ENCODE measurements around the gene TARS2. TPM values are rescaled to one million over a fixed set of nuclear protein-coding genes. Genes with fewer than 3 reads are reported as not detected.

The TARS2 gene
- total RNA-seq, 1 experiment from 2014 or later: 42.9 TPM

DNA sequence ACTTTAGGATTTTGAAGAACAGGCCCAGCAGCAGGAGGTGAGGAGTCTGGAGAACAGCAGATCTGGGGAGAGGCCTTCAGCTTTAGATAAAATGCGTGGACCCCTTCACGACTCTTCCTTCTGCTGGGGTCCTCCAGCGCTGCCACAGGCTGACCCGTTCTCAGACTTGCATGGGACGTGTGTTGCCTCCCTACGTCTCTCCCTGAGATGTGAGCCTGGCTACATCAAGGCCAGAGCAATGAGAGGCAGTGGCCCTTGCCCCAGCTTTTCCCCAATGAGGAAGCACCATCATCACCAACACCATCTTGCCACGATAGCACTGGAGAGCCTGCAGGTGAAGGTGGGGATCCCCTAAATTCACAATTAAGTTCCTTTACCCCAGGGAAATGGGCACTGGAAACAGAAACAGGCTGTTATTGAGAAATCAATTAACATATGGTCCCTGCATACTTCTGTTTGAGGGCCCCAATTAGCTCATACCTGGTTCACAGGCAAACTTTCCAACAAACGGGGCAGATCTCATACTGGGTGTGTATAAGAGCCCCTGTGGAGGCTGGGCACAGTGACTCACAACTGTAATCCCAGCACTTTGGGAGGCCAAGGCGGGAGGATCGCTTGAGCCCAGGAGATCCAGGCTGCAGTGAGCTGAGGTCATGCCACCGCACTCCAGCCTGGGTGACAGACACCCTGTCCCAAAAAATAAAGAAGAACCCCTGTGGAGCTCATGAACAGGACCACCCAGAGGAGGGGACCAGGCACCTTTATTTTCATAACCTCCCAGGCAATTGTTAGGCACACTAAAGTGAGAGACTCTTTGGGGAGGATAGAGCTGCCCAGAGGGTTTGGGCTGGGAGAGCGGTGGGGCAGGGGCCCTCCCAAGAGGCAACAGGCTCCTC lies 49.9 kb downstream of the TARS2 start (continued):
- TF ChIP-seq, protein P1, sequence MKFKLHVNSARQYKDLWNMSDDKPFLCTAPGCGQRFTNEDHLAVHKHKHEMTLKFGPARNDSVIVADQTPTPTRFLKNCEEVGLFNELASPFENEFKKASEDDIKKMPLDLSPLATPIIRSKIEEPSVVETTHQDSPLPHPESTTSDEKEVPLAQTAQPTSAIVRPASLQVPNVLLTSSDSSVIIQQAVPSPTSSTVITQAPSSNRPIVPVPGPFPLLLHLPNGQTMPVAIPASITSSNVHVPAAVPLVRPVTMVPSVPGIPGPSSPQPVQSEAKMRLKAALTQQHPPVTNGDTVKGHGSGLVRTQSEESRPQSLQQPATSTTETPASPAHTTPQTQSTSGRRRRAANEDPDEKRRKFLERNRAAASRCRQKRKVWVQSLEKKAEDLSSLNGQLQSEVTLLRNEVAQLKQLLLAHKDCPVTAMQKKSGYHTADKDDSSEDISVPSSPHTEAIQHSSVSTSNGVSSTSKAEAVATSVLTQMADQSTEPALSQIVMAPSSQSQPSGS (CRISPR knock-in tag; IDR thresholded peaks at IDR 0.05; ENCODE audit: borderline replicate concordance, low read depth): no peak
- TF ChIP-seq, protein P2, sequence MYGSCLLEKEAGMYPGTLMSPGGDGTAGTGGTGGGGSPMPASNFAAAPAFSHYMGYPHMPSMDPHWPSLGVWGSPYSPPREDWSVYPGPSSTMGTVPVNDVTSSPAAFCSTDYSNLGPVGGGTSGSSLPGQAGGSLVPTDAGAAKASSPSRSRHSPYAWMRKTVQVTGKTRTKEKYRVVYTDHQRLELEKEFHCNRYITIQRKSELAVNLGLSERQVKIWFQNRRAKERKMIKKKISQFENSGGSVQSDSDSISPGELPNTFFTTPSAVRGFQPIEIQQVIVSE (CRISPR knock-in tag; IDR thresholded peaks at IDR 0.05; ENCODE audit: borderline replicate concordance): no peak
- no peak for TF ChIP-seq ZNF317 (CRISPR knock-in tag; IDR thresholded peaks at IDR 0.05; ENCODE audit: borderline replicate concordance, low read depth)
- TF ChIP-seq, protein P3, sequence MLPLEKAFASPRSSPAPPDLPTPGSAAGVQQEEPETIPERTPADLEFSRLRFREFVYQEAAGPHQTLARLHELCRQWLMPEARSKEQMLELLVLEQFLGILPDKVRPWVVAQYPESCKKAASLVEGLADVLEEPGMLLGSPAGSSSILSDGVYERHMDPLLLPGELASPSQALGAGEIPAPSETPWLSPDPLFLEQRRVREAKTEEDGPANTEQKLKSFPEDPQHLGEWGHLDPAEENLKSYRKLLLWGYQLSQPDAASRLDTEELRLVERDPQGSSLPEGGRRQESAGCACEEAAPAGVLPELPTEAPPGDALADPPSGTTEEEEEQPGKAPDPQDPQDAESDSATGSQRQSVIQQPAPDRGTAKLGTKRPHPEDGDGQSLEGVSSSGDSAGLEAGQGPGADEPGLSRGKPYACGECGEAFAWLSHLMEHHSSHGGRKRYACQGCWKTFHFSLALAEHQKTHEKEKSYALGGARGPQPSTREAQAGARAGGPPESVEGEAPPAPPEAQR (CRISPR knock-in tag; IDR thresholded peaks at IDR 0.05): no peak
- no peak for TF ChIP-seq GTF2I (CRISPR knock-in tag; conservative IDR thresholded peaks at IDR 0.05)
- no peak for TF ChIP-seq FOXP1 (CRISPR knock-in tag; IDR thresholded peaks at IDR 0.05; ENCODE audit: borderline replicate concordance)

DNA sequence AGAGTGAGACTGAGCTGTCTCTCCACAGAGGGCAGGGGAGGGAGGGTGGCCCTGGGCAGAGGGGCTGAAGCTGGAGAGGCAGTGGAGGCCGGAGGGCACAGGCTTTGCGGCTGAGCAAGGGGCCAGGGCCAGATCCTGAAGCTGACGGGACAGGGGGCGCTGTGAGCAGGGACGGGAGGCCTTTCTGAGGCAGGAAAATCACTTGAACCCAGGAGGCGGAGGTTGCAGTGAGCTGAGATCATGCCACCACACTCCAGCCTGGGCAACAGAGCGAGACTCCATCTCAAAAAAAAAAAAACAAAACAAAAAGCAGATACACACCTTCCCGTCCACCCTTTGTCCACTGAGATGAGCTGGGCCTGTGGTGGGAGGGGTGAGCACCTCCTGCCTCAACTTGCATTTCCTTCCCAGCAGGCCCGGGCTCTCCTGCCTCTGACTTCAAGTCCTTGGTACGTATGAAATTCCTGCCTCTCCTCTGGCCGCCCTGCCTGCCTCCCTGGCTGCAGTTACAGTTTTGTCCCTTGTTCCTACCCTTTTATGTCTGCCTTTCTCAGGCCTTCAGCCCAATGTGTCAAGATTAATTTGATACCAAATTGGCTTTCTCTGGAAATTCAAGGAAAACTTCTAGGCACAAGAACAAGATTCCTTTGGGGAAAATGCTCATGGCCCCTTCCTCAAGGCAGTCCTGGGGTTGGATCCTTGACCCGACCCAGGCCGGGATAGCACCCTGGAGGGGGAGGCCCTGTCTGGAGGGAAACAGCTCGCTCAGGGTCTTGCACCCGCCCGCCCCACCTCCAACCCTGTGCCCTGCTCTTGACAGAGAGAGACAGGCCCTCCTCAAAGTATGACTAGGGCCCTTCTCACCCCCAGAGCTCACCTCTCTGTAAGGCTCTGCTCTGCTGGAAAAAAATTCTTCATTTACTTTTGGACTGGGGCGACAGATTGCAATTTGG lies 50.8 kb downstream of the TARS2 start:
- Mint-ChIP-seq H3K4me3 (no peak overlapping the region), H3K27ac (peak overlapping the region; percentile 90), H3K9me3 (no peaks in the 10 kb centered on the region), H3K27me3 (ENCODE audit: low read depth) (no peaks in the 10 kb centered on the region), H3K4me1 (peaks cover 17% of the 10 kb centered on the region), H3K36me3 (no peaks in the 10 kb centered on the region)
- DNase-seq (ENCODE audit: low spot score) (peak; percentile 76), ATAC-seq (peak; percentile 85)
- CTCF ChIA-PET: interaction anchor here (0.6 to 8.6 kb wide), 34 partner anchors 8 to 628 kb away, joined by 3 to 144 read pairs (median 4); partner anchors contain the start of genes ADAMTSL4, CA14, ENSA and FALEC
- POLR2A ChIA-PET: interaction anchor here (1.0 to 1.8 kb wide), 6 partner anchors 11 to 91 kb away, joined by 3 to 7 read pairs (median 6); partner anchors contain the start of genes ADAMTSL4, ENSA and FALEC
- TF ChIP-seq, protein P4, sequence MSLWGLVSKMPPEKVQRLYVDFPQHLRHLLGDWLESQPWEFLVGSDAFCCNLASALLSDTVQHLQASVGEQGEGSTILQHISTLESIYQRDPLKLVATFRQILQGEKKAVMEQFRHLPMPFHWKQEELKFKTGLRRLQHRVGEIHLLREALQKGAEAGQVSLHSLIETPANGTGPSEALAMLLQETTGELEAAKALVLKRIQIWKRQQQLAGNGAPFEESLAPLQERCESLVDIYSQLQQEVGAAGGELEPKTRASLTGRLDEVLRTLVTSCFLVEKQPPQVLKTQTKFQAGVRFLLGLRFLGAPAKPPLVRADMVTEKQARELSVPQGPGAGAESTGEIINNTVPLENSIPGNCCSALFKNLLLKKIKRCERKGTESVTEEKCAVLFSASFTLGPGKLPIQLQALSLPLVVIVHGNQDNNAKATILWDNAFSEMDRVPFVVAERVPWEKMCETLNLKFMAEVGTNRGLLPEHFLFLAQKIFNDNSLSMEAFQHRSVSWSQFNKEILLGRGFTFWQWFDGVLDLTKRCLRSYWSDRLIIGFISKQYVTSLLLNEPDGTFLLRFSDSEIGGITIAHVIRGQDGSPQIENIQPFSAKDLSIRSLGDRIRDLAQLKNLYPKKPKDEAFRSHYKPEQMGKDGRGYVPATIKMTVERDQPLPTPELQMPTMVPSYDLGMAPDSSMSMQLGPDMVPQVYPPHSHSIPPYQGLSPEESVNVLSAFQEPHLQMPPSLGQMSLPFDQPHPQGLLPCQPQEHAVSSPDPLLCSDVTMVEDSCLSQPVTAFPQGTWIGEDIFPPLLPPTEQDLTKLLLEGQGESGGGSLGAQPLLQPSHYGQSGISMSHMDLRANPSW (CRISPR knock-in tag; conservative IDR thresholded peaks at IDR 0.05; ENCODE audit: low read depth): no peak
- TF ChIP-seq, protein P1 (CRISPR knock-in tag; IDR thresholded peaks at IDR 0.05; ENCODE audit: borderline replicate concordance, low read depth): no peak
- TF ChIP-seq, protein P5, sequence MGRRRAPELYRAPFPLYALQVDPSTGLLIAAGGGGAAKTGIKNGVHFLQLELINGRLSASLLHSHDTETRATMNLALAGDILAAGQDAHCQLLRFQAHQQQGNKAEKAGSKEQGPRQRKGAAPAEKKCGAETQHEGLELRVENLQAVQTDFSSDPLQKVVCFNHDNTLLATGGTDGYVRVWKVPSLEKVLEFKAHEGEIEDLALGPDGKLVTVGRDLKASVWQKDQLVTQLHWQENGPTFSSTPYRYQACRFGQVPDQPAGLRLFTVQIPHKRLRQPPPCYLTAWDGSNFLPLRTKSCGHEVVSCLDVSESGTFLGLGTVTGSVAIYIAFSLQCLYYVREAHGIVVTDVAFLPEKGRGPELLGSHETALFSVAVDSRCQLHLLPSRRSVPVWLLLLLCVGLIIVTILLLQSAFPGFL (CRISPR knock-in tag; IDR thresholded peaks at IDR 0.05; ENCODE audit: borderline replicate concordance): no peak
- TF ChIP-seq EMX1 (CRISPR knock-in tag; IDR thresholded peaks at IDR 0.05) (no peak), FOXP1 (CRISPR knock-in tag; IDR thresholded peaks at IDR 0.05; ENCODE audit: borderline replicate concordance) (peak; percentile 25; the same call in 1 of the 2 replicates), OVOL2 (CRISPR knock-in tag; IDR thresholded peaks at IDR 0.05; ENCODE audit: borderline replicate concordance) (no peak), ZNF121 (CRISPR knock-in tag; IDR thresholded peaks at IDR 0.05) (peak; percentile 95), ZBTB21 (CRISPR knock-in tag; IDR thresholded peaks at IDR 0.05; ENCODE audit: borderline replicate concordance) (no peak), NR2C2 (CRISPR knock-in tag; IDR thresholded peaks at IDR 0.05) (no peak), ZNF416 (CRISPR knock-in tag; IDR thresholded peaks at IDR 0.05) (0 out of 2 replicates have a peak, but pooled peaks have one; percentile 51), CBFB (CRISPR knock-in tag; IDR thresholded peaks at IDR 0.05; ENCODE audit: low read depth) (no peak)
- TF ChIP-seq, protein P6, sequence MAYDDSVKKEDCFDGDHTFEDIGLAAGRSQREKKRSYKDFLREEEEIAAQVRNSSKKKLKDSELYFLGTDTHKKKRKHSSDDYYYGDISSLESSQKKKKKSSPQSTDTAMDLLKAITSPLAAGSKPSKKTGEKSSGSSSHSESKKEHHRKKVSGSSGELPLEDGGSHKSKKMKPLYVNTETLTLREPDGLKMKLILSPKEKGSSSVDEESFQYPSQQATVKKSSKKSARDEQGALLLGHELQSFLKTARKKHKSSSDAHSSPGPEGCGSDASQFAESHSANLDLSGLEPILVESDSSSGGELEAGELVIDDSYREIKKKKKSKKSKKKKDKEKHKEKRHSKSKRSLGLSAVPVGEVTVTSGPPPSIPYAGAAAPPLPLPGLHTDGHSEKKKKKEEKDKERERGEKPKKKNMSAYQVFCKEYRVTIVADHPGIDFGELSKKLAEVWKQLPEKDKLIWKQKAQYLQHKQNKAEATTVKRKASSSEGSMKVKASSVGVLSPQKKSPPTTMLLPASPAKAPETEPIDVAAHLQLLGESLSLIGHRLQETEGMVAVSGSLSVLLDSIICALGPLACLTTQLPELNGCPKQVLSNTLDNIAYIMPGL (CRISPR knock-in tag; IDR thresholded peaks at IDR 0.05): 0 out of 2 replicates have a peak, but pooled peaks have one; percentile 41
- TF ChIP-seq, protein P7, sequence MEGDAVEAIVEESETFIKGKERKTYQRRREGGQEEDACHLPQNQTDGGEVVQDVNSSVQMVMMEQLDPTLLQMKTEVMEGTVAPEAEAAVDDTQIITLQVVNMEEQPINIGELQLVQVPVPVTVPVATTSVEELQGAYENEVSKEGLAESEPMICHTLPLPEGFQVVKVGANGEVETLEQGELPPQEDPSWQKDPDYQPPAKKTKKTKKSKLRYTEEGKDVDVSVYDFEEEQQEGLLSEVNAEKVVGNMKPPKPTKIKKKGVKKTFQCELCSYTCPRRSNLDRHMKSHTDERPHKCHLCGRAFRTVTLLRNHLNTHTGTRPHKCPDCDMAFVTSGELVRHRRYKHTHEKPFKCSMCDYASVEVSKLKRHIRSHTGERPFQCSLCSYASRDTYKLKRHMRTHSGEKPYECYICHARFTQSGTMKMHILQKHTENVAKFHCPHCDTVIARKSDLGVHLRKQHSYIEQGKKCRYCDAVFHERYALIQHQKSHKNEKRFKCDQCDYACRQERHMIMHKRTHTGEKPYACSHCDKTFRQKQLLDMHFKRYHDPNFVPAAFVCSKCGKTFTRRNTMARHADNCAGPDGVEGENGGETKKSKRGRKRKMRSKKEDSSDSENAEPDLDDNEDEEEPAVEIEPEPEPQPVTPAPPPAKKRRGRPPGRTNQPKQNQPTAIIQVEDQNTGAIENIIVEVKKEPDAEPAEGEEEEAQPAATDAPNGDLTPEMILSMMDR (IDR thresholded peaks at IDR 0.05): no peak

Data from WTC11 (cell line).